NCI-H1048 (cell line): ENCODE measurements around the gene RAB19.
"Not testable (repeated sequence)": the region's sequence is repeated elsewhere in the genome, so short reads cannot be mapped to it uniquely, and the experiment has no call there.

ENCODE experiments used
- DNase-seq: peaks from one replicate; lab custom pipeline; 2025; lab: John Stamatoyannopoulos, UW

The RAB19 gene

DNA sequence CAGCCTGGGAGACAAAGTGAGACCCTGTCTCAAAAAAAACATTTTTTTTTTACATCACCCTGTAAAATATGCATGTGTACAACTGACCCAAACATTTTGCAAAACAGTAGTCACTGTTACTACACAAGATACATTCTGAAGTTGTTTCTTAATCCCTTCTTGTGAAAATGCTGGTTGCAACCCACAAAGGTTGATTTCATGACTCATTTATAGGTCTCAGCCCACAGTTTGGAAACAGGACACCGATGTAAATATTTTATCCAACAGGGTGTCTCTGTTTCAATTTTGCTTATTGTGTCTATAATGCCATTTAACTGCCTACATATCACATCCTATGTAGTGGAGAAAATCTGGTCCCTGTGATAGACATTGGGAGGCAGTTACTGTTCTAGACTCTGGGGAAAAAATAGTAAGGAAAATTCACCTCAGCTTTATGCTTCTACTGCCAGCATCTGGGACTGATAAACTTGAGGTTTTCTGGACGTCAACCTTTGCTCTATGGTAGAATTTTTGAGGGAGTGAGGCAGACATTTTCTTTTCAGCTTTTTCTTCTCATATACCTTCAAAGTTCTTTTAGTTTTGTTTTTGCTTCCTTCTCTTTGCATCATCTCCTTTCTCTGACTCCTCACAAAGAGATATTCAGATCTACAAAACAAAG lies 1.6 kb upstream of the RAB19 start:
- DNase-seq, result no peak

DNA sequence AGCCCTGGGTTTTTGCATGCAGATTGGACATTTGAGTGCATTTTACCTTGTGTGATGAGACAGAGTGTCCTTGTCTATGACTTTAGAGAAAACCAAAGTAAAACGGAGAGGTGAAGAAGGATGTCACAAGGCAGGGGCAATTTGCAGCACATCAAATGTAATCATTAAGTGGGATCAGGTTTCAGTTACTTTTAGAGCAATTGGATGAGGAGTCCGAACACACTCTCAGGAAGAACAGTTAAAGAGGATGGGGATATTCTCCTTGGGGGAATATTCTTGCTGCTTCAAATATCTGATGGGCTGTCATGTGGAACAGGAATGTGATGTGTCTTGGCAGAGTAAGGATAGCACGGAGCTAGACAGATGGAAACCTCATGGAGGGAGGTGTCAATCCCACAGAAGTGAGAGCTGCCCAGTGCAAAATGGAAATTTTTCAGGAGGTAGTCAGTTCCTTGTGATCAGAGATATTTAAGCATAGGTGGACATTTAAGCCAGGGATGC lies 757 bp downstream of the RAB19 start:
- no peak for DNase-seq

DNA sequence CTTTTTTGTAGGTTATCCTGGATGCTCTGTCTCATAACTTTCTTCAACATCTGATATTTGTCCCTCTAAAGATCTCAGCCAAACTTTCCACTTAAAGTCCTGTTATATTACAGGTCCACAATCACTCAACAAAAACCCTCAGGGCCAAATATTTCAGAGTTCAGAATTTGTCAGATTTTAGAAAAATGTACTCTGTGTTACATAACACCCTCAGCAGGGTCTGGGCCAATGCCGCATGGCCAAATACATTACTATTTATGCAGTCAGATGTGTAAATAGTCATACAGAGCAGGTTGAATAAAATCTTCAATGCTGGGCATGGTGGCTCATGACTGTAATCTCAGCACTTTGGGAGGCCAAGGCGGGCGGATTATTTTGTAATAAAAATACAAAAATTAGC lies 11.5 kb downstream of the RAB19 start:
- DNase-seq, result no peak

DNA sequence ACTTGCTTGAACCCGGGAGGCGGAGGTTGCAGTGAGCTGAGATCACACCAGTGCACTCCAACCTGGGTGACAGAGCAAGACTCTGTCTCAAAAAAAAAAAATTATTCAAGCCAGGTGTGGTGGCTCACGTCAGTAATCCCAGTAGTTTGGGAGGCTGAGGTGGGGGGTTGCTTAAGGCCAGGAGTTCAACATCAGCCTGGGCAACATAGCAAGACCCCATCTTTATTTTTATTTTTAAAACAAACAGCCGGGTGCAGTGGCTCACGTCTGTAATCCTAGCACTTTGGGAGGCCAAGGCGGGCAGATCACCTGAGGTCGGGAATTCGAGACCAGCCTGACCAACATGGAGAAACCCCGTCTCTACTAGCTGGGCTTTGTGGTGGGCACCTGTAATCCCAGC lies 12.0 kb downstream of the RAB19 start:
- DNase-seq, result not testable (repeated sequence)

DNA sequence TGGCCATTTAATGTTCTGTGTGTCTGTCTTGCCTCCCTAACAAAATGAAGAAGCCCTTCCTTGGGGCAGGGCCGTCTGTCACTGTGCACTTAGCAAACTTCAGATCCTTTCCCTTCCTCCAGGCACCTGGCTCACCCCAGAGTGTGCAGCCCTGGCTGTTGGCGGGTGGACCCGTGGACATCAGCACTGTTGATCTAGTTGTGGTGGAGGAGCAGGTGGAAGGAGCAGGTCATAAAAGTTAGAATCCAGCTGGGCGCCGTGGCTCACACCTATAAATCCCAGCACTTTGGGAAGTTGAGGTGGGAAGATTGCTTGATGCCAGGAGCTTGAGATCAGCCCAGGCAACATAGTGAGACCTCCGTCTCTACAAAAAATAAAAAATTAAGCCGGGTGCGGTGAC lies 12.7 kb downstream of the RAB19 start:
- no peak for DNase-seq

DNA sequence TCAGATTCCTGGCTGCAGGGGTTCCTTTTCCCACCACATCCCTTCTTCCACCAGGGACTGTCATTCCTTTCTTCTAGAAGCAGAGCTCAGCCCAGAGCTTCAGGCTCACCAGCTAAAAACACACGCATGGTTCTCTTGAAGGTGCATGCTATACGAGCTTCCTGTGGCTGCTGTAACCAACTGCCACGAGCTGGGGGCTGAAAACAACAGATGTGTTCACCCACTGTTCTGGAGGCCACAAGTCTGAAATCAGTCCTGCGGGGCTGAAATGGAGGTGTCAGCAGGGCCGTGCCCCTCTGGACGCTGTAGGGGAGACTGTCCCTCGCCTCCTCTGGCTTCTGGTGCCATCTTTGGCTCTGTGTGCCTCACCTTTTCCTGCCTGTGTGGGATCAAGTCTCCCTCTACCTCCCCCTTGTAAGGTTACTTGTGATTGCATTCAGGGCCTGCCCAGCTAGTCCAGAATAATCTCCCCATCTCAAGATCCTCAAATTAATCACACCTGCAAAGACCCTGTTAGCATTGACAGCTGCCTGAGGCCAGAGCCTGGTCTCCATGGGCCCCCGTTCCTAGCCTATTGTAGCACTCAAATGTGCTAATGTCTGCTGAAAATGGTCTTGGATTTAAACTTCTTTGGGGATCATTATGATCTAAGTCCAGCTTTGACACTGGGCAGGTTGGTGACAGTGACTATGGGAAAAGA lies 13.7 kb downstream of the RAB19 start:
- DNase-seq, result no peak

DNA sequence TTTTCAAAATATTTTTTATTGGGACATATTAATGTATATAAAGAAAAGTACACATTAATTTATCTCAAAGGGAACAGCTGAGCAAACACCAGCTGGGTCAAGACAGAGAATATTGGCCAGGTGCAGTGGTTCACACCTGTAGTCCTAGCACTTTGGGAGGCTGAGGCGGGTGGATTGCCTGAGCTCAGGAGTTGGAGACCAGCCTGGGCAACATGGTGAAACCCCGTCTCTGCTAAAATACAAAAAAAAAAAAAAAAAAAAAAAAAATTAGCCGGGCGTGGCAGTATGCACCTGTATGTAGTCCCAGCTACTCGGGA lies 14.3 kb downstream of the RAB19 start:
- DNase-seq, result not testable (repeated sequence)

DNA sequence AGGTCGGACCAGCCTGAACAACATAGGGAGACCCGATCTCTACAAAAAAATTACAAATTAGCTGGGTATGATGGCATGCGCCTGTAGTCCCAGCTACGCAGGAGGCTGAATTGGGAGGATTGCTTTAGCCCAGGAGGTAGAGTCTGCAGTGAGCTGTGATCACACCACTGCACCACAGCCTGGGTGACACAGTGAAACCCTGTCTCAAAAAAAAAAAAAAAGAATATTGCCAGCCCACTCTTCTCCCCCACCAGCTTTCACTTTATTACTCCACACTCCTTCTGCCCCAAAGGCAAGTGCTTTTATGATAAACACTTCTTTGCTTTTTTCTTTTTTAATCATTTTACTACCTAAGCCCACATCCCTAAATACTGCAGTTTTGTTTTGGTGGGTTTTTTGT lies 14.8 kb downstream of the RAB19 start:
- DNase-seq, result no peak

DNA sequence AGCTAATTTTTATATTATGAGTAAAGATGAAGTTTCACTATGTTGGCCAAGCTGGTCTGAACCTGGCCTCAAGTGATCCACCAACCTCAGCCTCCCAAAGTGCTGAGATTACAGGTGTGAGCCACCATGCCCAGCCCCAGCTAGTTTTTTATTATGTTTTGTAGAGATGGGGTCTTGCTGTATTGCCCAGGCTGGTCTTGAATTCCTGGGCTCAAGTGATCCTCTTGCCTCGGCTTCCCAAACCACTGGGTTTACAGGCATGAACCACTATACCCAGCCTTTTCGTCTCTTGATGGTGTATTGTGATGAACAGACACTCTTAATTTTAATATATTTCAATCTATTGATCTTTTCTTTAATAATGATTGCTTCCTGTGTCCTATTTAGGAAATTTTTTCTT lies 17.7 kb downstream of the RAB19 start:
- DNase-seq, result no peak

DNA sequence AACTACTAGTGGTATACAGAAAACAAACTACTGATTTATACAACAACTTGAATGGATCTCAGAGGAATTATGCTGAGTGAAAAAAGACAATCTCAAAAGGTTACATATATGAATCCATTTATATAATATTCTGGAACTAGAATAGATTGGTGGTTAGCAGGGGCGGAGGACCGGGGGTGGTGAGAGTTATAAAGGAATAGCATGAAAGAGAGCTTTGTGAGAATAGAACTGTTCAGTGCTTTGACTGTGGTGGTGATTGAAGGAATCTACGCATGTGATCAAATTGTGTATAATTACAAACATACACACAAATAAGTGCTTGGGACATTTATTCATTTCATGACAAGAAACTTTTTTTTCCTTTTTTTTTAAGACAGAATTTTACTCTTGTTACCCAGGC lies 19.6 kb downstream of the RAB19 start:
- DNase-seq, result no peak

DNA sequence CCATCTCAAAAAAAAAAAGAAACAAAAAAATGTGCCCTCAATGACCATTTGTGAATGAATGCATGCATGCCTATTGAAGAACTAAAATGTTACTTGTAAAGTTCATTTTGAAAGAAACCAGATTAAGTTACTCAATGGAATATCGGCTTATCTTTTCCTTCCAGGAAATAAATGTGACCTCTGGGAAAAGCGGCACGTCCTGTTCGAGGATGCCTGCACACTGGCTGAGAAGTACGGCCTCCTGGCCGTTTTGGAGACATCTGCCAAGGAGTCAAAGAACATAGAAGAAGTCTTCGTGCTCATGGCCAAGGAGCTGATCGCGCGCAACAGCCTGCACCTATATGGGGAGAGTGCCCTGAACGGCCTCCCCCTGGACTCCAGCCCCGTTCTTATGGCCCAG lies 21.9 kb downstream of the RAB19 start:
- DNase-seq, result no peak

DNA sequence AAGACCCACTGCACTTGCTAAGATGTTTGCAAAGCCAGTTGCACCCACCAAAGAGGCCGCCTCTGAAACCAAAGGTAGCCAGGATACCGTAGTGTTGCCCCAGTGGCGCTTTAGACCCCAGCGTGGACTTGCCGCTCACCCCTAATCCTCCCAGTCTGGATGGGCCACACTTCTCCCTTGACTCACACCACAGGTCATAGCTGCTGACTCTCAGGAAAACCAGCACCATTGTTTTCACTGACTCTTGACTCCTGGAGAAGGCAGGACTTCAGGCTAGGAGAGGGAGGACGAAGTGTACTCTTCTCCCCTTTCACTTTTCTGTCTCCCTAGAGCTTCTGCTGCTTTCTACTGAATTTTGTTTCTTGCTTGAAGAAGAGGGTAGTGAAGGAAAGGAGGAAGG lies 22.3 kb downstream of the RAB19 start:
- DNase-seq, result no peak

DNA sequence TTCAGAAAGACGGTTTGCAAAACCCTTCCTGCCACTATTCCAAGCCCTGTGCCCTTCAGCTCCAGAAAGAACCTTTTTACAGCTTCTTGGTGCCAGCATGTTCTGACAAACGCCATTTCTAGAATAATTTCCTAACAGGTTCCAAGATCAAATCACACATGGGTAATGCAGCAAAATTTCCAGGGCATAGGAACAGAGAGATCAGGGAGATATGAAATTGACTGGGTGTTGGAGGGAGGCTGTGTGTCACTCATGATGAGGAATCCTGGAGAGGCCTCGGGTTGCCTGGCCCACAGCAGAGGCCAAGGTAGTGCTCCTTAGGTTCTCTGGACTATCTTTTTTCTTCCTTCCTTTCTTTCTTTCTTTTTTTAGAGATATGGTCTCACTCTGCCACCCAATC lies 29.5 kb downstream of the RAB19 start:
- DNase-seq, result no peak

DNA sequence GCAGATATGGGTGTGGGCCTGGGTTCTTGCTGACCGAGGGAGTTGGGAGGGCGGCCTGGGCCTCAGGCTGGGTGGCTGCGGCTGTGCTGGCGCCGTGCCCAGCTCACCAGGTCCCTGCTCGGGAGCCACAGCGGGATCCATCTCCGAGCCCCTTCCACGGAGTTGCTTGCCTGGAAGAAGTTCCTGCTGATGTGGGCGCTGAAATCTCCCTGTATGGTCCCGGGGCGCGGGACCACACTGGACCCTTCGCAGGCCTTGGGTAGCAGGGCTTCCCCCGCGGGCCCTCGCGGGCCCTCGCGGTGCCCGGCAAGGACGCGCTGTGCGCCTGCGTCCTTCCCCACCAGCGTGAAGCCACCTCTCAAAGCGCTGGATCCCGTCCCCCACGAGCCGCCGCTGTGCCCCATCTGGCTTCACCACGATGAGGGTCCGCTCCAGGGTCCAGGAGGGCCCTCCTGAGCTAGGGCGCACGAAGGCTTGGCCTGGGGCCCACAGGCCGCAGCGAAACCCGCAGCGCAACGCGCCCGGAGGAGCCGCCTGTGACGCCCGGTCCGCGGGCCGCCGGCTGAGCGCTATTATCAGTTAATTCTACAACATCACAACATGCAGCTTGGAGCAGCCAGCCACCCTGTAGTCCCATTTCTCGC lies 31.5 kb downstream of the RAB19 start:
- no peak for DNase-seq

DNA sequence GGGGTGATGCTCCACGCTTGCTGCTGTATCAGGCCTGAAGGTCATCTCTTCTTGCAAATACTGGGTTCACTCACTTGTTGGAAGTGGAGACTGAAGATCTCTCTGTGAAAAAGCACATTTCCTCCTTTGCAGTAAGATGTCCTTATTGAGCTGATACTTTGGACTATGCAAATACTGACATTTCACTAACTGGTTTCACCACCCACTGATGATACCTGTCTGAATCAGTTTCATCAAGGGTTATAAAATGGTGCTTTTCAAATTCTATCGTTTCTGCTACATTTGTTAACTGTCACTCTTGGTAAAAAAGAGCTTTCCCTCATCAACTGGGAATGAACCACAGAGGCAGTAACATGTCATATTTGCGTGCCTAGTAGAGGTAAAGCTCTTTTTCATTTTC lies 35.5 kb downstream of the RAB19 start:
- DNase-seq, result no peak

DNA sequence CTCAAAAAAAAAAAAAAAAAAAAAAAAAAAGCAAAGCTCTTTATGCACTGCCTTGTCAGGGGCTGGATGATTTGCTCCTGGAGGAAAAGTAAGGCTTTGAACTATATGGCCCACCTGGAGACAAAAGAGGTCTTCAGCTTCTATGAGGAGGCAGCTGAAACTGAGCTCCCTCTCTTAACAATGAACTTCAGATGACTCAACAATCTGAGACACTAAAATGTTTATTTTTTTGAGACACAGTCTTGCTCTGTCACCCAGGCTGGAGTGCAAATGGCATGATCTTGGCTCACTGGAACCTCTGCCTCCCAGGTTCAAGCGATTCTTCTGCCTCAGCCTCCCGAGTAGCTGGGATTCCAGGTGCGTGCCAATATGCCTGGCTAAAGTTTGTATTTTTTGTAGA lies 36.7 kb downstream of the RAB19 start:
- no peak for DNase-seq

DNA sequence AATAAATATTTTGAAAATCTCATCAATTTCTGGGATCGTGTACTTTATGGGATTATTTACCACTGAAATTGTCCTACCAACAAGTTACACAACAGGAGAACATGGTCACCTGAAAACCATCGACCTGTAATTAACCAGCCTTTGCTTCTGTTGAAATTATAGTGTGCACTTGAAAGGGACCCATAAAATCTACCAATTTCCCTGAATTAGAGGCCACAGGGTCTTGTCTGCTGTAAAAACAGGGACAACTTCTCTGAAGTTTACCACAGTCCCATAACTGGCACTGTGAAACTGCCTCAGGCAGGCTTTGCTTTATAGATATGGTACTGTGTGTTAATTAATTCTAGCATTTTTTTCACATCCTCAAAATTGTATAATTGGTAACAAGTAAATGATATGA lies 37.7 kb downstream of the RAB19 start:
- no peak for DNase-seq

DNA sequence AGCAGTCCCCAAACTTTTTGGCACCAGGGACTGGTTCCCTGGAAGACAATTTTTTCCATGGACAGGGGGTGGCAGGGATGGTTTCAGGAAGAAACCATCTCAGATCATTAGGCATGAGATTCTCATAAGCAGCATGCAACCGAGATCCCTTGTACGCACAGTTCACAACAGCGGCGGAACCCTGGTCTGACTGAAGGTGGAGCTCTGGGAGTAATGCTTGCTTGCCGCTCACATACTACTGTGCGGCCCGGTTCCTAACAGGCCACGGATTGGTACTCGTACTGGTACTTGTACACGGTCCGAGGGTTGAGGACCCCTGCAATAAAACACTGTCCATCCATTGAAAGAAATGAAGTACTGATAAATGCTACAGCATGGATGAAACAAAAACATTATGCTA lies 42.6 kb downstream of the RAB19 start:
- no peak for DNase-seq

DNA sequence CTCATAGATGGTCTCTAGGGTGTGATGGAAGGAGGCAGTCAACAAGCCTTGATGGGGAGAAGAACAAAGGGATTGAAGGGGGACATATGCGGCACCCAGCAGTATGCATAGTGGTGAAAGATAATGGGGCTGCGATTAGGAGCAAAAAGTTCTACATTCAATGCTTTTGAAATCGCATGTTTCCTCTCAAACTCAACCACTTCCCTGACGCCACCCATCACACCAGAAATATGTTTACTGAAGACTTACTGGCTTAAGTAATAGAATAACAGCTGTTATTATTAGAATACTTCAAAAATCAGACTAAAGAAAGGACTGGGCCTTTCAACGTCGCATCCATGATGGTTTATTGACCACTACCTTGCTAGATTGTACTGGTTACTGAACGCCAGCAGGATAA lies 44.0 kb downstream of the RAB19 start:
- DNase-seq, result no peak

DNA sequence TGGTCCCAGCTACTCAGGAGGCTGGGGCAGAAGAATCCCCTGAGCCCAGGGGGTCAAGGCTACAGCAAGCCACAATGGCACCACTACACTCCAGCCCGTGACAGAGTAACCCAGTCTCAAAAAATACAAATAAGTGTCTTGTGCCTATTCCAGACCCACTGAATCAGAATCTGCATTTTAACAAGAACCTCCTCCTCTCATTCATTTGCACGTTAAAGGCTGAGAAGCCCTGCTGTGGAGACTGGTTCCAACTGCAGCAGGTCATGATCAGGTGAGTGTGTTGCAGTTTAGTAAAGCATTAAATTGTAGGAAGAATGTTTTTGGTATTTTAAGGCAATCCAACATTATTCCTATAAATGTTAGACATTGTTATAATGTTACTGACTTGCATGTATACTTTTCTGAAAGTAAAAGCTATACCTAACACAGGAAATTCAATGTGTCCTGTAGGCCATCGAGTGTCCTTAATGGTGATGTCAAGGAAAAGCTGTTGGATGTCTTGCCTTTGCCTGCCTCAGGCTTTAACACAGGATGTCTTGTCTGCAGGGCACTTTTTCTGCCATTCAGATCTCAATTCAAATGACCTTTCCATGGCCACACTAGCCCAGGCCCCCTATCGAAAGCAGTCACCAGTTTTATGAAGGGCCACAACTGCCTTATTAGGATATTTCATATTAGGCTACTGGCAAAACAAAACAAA lies 45.1 kb downstream of the RAB19 start:
- DNase-seq, result no peak

DNA sequence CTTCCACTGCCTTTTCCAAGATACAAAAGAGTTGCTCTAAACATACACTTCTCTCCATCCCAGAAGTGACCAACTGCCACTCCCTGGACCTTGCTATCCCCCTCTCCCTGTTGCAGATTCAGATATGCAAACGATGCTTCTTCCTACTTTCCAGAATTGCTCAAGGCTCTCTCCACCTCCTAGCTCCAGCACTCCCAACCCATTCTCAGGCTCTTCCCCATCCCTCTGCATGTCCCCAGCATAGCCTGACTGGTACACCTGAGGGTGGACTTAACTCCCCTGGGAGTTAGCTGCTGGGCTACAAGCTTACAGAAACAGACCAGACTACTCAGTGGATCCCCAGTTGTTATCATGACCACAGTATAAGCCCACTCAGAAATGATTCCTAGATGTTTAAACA lies 47.9 kb downstream of the RAB19 start:
- DNase-seq, result no peak

DNA sequence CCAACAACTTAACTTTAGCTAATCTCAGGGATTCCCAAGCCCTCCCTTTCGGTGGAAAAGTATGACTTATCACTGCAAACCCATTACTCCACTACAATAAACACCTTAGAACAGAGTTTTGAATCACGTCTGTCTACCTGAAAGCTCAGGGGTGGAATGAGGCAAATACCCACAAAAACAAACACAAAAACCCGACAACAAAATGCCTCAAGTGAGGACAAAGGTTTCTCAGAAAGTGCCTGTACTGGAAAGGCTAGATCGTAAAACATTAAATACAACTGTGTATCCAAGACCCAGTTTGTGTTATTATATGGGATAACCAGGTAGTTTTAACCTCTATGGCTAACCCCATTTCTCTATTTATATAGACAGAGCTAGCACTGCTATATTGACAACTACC lies 49.4 kb downstream of the RAB19 start:
- DNase-seq, result no peak
